Left lung (tissue), 10 donors: ENCODE results near the gene SPECC1L. TPM values are rescaled to one million over a fixed set of nuclear protein-coding genes. Genes with fewer than 3 reads are reported as not detected.
"Not testable (repeated sequence)": the region's sequence is repeated elsewhere in the genome, so short reads cannot be mapped to it uniquely, and the experiment has no call there.

Experiments used
- ATAC-seq: fragments of 200-7000 bp; cut with Tn5 transposase; one replicate; pipeline ENCODE4 v1.9.1; 2020; ENCODE audit warnings: moderate library complexity
- DNase-seq, 4 donors: peaks; one replicate each; pipeline ENCODE4 v3.0.0-alpha.2; 2013 to 2020
- H3K27ac ChIP-seq, 2 donors: fragments of 200-600 bp; sonication (generic) in 1 of 2; one replicate each; pipeline versions ENCODE4 v1.5.0 to v1.8.0; 2020 to 2021
- H3K27me3 ChIP-seq, 2 donors: fragments of 200-600 bp; sonication (generic) in 1 of 2; one replicate each; pipeline versions ENCODE4 v1.5.0 to v1.8.0; 2020 to 2021
- H3K36me3 ChIP-seq, 2 donors: fragments of 200-600 bp; sonication (generic) in 1 of 2; one replicate each; pipeline versions ENCODE4 v1.5.0 to v1.8.0; 2020 to 2021
- H3K4me1 ChIP-seq, 2 donors: fragments of 200-600 bp; one replicate each; pipeline ENCODE4 v1.8.0; 2021
- H3K4me3 ChIP-seq, 2 donors: fragments of 200-600 bp; sonication (generic) in 1 of 2; one replicate each; pipeline versions ENCODE4 v1.5.0 to v1.8.0; 2020 to 2021; ENCODE audit warnings: mild to moderate bottlenecking in 1 of 2
- H3K9me3 ChIP-seq, 2 donors: fragments of 200-600 bp; sonication (generic) in 1 of 2; one replicate each; pipeline versions ENCODE4 v1.5.0 to v1.8.0; 2020 to 2021
- CTCF ChIP-seq, 2 donors: fragments of 200-600 bp; sonication (generic) in 1 of 2; IDR thresholded peaks; one replicate each; pipeline versions ENCODE4 v1.5.0 to v1.8.0; 2021; ENCODE audit warnings: antibody characterized with exemption in 2 of 2
- intact Hi-C, 2 donors: fragments of 100-400 bp; cut with DNase I; formaldehyde crosslinking; loops; one replicate each; pipeline versions ENCODE4 v1.11.2 to v1.14.2; 2022
- polyA plus RNA-seq, 6 donors: library from polyadenylated mRNA; unstranded; fragments of 120-200 nt; gene quantifications; one replicate each; pipeline ENCODE4 v1.2.1, GENCODE V29; 2013; ENCODE audit not compliant: insufficient read length in 6 of 6
- total RNA-seq, 2 donors: library from RNA; stranded (reverse); fragmentation: NEBNext Ultra II Directional; extraction: Animal tissue kit (Norgen Biotek cat#: 25700); gene quantifications; one replicate each; pipeline ENCODE4 v1.2.1, GENCODE V29; 2021
- donor health status: DM: no; HTN: yes; CAD: no.
- donor health status: DM: no; HTN: no; CAD: no.

SPECC1L gene
- total and polyA plus RNA-seq, 8 donors, result 70.9 to 94.4 (median 80.9) TPM

- TF ChIP-seq CTCF (IDR thresholded peaks at IDR 0.05), result no peak
- ATAC-seq (no peak), DNase-seq (peak in 1 of 4 donors; percentile 48)
- Histone ChIP-seq H3K27ac (peak overlapping the region; percentile 4 to 55), H3K9me3 (no peaks in the 10 kb centered on the region), H3K27me3 (no peaks in the 10 kb centered on the region), H3K4me3 (no peak overlapping the region), H3K4me1 (peaks cover 28 to 42% of the 10 kb centered on the region in 2 donors), H3K36me3 (no peaks in the 10 kb centered on the region)
- intact Hi-C loops, result no loop called here
Observed at GRCh38 chr22:24285245-24285644, 14.6 kb downstream of the SPECC1L start.

- H3K9me3 ChIP-seq, H3K27me3 ChIP-seq, DNase-seq, H3K36me3 ChIP-seq, H3K4me3 ChIP-seq, intact Hi-C loops, ATAC-seq: not testable (repeated sequence)
- peak overlapping the region in 1 of 2 donors; percentile 36 for H3K27ac ChIP-seq
- H3K4me1 ChIP-seq, result peaks cover 42 to 57% of the 10 kb centered on the region in 2 donors
Observed at GRCh38 chr22:24287212-24287611, 16.6 kb downstream of the SPECC1L start.

DNA sequence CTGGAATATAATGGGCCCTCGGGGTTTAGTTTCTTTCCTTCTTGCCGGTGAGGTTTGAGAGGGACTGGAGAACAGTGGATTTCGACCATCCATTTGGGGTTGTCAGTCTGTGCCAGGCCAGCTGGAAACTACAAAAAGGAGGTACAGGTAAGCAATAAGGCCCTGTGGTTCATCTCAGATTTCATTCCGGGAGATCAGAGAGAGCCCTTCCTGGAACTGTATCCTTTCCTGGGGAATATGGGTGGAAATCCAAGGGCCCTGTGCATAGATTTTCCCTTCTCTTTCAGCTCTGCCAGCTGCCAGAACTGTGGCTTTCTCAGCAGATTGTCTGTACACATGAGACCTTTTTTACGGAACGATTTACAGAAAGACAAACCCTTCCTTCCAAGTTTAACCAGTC, 17.2 kb downstream of the SPECC1L start:
- Histone ChIP-seq H3K4me1 (peaks cover 42 to 57% of the 10 kb centered on the region in 2 donors), H3K27ac (peak overlapping the region in 1 of 2 donors; percentile 36)
- intact Hi-C loops, H3K9me3 ChIP-seq, H3K27me3 ChIP-seq, ATAC-seq, H3K36me3 ChIP-seq, H3K4me3 ChIP-seq, DNase-seq: not testable (repeated sequence)

DNA sequence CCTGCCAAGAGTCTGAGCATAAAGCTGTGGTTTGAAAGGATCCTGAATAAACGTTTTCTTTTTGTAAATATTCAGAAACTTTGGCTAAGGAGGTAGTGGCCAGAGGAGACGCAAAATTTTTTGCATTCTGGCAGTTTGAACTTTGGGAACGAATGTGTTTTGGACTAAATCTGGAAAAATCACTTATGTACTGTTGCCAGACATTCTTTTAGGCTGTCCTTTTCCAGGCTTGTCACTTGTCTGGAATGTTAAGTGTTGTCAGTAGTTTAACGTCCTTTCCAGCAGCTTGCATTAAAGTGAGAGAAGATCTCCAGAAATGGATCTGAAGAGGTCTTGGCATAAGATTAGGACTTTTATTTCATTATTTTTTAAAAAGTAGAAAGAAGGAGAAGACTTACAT, 18.5 kb downstream of the SPECC1L start:
- H3K4me3 ChIP-seq, result no peak overlapping the region
- no peak for TF ChIP-seq CTCF (IDR thresholded peaks at IDR 0.05)
- peak overlapping the region; percentile 14 to 43 for H3K27ac ChIP-seq
- H3K27me3 ChIP-seq, result no peaks in the 10 kb centered on the region
- ATAC-seq (peak; percentile 56), DNase-seq (peak in 2 of 4 donors; percentile 88 to 89)
- no peaks in the 10 kb centered on the region for H3K9me3 ChIP-seq
- intact Hi-C loops, result no loop called here
- H3K36me3 ChIP-seq, result no peaks in the 10 kb centered on the region
- peaks cover 42 to 62% of the 10 kb centered on the region in 2 donors for H3K4me1 ChIP-seq

DNA sequence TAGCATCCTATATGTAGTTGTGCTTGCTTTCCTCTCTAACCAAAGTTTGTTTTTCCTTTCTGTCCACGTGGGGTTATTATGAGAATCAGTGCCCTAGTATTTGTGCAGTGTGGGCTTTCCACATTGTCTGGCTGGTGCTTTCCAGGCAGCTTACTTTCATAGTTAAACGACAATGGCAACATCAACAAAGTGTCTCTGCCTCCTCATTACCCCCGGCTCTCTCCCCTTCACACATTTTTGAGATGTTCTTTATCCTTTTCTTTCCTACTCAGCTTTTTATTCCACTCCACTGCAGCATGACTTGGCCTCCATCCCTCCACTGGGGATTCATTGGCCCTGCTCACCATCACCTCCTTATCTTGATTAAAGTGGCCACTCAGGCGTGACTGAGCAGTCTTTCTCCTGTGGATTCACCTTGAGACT, 19.1 kb downstream of the SPECC1L start:
- H3K4me1 ChIP-seq, result peaks cover 42 to 64% of the 10 kb centered on the region in 2 donors

DNA sequence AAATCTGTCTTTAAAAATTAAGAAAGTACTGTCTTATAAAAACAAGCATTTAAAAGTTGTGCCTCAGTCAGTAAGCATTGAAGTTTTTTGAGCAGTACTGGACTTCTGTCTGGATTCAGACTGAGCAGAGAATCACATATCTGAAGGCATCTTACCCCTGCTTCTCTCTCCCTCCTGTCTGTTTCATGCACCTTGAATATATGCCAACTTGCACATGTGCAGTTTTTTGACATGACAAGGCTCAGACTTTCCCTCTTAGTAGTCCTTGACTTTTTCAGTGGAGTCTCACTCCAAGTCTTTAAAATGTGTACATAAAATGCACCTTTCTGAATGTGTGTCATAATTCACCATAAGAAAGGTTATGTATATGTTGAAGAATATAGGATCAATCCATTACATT, 19.8 kb downstream of the SPECC1L start:
- intact Hi-C loops, result no loop called here
- H3K27me3 ChIP-seq, result no peaks in the 10 kb centered on the region
- no peaks in the 10 kb centered on the region for H3K9me3 ChIP-seq
- H3K4me3 ChIP-seq, result no peak overlapping the region
- H3K36me3 ChIP-seq, result no peaks in the 10 kb centered on the region
- peaks cover 37 to 58% of the 10 kb centered on the region in 2 donors for H3K4me1 ChIP-seq
- no peak for TF ChIP-seq CTCF (IDR thresholded peaks at IDR 0.05)
- DNase-seq (no peak), ATAC-seq (no peak)
- peak overlapping the region; percentile 22 to 43 for H3K27ac ChIP-seq

More for the DNA sequence above, 19.1 kb downstream of the SPECC1L start:
- DNase-seq (peak in 2 of 4 donors; percentile 77 to 83), ATAC-seq (peak; percentile 39)
- Histone ChIP-seq H3K27ac (peak overlapping the region; percentile 14 to 43), H3K27me3 (no peaks in the 10 kb centered on the region), H3K9me3 (no peaks in the 10 kb centered on the region), H3K4me3 (no peak overlapping the region), H3K36me3 (no peaks in the 10 kb centered on the region)
- intact Hi-C loops, result no loop called here
- TF ChIP-seq CTCF (IDR thresholded peaks at IDR 0.05), result no peak
